GM12891 (cell line): ENCODE measurements around the gene CCSER1.

Experiments used
- POLR2A ChIP-seq: IDR thresholded peaks from 2 replicates; pipeline ENCODE4 v1.6.1; 2011; ENCODE audit warnings: low read depth, low read length, control low read depth
- POLR2AphosphoS5 ChIP-seq: IDR thresholded peaks from 2 replicates; pipeline ENCODE4 v1.6.1; 2011; ENCODE audit warnings: low read depth, low read length, control low read depth
- POU2F2 ChIP-seq: IDR thresholded peaks from 2 replicates; pipeline ENCODE4 v1.6.1; 2011; ENCODE audit warnings: low read depth, mild to moderate bottlenecking, control low read depth, low read length, moderate library complexity
- SPI1 ChIP-seq: IDR thresholded peaks from 2 replicates; pipeline ENCODE4 v1.6.1; 2011; ENCODE audit warnings: low read depth, low read length, control low read depth
- TAF1 ChIP-seq: IDR thresholded peaks from 2 replicates; pipeline ENCODE4 v1.6.1; 2011; ENCODE audit warnings: low read depth, low read length, control low read depth

- no peak for TF ChIP-seq POLR2AphosphoS5
- TF ChIP-seq POLR2A = no peak
- no peak for TF ChIP-seq POU2F2
- TF ChIP-seq SPI1 = no peak
- no peak for TF ChIP-seq TAF1
These were observed 850.5 kb downstream of the CCSER1 start for GRCh38 chr4:90977726-90978125.
